Hematopoietic multipotent progenitor cell treated with erythropoietin and hydrocortisone succinate and interleukin-3 and kit ligand, for 15 days (in vitro differentiated cells): Measurements from ENCODE around the gene GPHA2.
A peak's percentile ranks its signal among the peaks of the same experiment; 100 is the strongest.

ENCODE experiments used
- DNase-seq: peaks from one replicate; pipeline ENCODE4 v3.0.0-alpha.2; 2015; ENCODE audit warnings: low spot score

GPHA2 gene

GRCh38 chr11:64891215-64891848 is 44.4 kb downstream of the GPHA2 start:
- DNase-seq = no peak

DNA sequence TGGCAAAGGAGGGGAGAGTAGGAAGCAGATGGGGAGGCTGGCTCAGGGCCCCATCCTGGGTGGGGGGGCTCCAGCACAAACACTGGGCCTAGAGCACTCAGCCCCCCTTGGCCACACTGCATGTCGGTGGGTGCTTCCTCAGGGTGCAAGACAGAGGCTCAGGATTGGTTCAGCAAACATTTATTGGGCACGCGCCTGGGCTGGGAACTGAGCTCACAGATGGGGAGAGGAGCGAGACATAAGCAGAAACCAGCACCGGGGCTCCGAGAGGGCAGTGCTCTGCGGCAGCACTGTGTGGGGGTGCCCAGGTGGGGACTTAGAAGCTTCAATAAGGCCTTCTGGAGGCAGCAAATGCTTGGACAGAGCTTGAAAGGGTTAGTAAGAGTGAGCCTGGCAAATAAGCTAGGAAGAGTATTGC is 45.2 kb downstream of the GPHA2 start:
- DNase-seq = no peak

DNA sequence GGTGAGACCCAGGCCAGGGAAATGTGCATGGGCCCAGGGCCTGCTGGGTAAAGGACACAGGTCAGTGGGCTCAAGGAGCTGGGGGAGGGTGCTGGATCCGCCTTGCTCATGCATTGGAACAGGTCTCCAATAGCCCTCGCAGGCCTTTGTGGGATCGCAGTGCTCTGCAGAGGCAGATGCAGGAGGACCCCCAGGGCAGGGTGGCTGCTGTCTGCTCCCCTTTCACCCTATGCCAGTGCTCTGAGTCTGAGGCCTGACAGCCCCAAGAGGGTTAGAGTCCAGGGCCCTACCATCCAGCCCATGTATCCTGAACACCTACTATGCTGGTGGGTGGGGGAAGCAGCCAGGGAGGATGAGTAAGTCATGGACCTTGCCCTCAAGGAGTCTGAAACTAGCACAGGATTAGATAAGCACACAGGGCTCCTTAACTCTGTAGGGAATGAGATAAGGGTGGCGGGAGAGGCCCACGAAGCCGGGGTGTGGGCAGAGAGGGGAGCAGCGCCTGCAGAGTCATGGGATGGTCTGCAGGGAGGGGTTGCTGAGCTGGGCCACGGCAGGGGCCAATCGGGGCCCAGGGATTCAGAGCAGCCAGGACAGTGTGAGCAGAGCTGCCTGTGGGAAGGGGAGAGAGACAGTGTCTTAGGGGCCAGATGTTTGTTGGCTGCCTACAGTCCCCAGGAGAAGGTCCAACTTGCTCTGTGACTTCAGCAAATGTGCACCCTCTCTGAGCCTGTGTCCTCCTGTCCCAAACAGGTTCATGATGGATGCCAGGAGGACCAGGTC is 46.8 kb downstream of the GPHA2 start:
- peak; percentile 96 for DNase-seq

GRCh38 chr11:64888406-64888728 is 47.3 kb downstream of the GPHA2 start:
- DNase-seq = no peak

GRCh38 chr11:64887757-64888405 is 47.8 kb downstream of the GPHA2 start:
- DNase-seq = peak; percentile 89

- no peak for DNase-seq
Measured at GRCh38 chr11:64887234-64887756, 48.4 kb downstream of the GPHA2 start.

- peak; percentile 95 for DNase-seq
Measured at GRCh38 chr11:64885367-64886286, 50.1 kb downstream of the GPHA2 start.
